ENCODE data around the gene ASPHD2.
A peak's percentile ranks its signal among the peaks of the same experiment; 100 is the strongest.

Gene ASPHD2

GRCh38 chr22:26483043-26483438 lies 54.0 kb downstream of the ASPHD2 start:
- no peak for DNase-seq (ENCODE audit: extremely low read depth, low read depth)

GRCh38 chr22:26483439-26484359 lies 54.6 kb downstream of the ASPHD2 start, which contains the start of the genes HPS4 and SRRD:
HPS4 (minus strand) TSS chr22:26483783; CDS start chr22:26481762, 2,021 bp downstream.
SRRD (plus strand) TSS chr22:26483877; CDS start chr22:26483891, 14 bp downstream.
- DNase-seq (ENCODE audit: extremely low read depth, low read depth): peak; percentile 74
- TF ChIP-seq, protein P1, sequence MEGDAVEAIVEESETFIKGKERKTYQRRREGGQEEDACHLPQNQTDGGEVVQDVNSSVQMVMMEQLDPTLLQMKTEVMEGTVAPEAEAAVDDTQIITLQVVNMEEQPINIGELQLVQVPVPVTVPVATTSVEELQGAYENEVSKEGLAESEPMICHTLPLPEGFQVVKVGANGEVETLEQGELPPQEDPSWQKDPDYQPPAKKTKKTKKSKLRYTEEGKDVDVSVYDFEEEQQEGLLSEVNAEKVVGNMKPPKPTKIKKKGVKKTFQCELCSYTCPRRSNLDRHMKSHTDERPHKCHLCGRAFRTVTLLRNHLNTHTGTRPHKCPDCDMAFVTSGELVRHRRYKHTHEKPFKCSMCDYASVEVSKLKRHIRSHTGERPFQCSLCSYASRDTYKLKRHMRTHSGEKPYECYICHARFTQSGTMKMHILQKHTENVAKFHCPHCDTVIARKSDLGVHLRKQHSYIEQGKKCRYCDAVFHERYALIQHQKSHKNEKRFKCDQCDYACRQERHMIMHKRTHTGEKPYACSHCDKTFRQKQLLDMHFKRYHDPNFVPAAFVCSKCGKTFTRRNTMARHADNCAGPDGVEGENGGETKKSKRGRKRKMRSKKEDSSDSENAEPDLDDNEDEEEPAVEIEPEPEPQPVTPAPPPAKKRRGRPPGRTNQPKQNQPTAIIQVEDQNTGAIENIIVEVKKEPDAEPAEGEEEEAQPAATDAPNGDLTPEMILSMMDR (IDR thresholded peaks at IDR 0.05; ENCODE audit: low read depth, low read length): no peak

More at GRCh38 chr22:26483043-26483438, 54.0 kb downstream of the ASPHD2 start:
- TF ChIP-seq, protein P1 (IDR thresholded peaks at IDR 0.05; ENCODE audit: low read depth, low read length): no peak

GRCh38 chr22:26484360-26484706 lies 55.3 kb downstream of the ASPHD2 start:
- DNase-seq (ENCODE audit: extremely low read depth, low read depth): no peak
- TF ChIP-seq, protein P1 (IDR thresholded peaks at IDR 0.05; ENCODE audit: low read depth, low read length): no peak

- TF ChIP-seq, protein P1 (IDR thresholded peaks at IDR 0.05; ENCODE audit: low read depth, low read length): no peak
- DNase-seq (ENCODE audit: extremely low read depth, low read depth): no peak
These were observed 56.0 kb downstream of the ASPHD2 start for GRCh38 chr22:26485013-26485412.

DNA sequence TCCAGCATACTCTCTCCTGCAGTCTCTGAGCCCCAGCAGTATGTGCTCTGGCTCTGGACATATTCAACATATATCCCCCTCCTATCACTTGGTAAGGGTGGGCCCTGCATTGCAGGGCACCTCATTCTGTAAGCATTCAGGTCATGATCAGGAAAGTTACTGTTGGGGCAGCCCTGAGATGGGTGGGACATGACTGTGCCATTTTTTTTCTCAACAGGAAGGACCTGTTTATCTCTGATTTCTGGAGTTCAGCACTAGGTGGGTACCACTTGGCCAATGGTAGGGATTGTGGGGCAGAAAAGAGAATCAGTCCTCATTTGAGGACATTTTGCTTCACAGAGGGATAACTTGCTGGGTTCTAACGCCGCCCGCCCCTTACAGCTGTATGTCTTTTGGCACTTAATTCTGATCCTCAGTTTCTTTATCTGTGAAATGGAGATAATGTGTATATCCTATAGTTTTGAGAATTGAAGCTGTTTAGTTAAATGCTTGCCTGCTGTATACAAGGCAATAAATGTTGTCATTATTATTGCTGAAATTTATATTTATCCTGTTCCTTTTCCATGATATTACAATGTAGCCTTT lies 56.8 kb downstream of the ASPHD2 start:
- TF ChIP-seq, protein P1 (IDR thresholded peaks at IDR 0.05; ENCODE audit: low read depth, low read length): no peak
- no peak for DNase-seq (ENCODE audit: extremely low read depth, low read depth)

DNA sequence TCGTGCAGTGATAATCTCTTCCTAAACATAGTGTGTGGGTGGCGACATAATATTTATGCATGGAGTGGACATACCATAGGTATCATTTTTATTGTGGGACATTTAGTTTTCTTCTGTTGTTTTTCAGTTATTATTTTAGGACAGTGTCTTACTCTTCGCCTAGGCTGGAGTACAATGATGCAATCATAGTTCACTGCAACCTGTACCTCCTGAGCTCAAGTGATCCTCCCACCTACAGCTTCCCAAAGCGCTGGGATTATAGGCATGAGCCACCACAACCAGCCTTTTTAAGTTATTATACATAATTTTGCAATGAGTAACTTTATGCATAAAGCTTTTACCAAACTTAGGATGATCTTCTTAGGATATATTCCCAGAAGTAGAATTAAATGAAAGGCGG lies 57.3 kb downstream of the ASPHD2 start:
- DNase-seq (ENCODE audit: extremely low read depth, low read depth): no peak
- TF ChIP-seq, protein P1 (IDR thresholded peaks at IDR 0.05; ENCODE audit: low read depth, low read length): no peak

DNA sequence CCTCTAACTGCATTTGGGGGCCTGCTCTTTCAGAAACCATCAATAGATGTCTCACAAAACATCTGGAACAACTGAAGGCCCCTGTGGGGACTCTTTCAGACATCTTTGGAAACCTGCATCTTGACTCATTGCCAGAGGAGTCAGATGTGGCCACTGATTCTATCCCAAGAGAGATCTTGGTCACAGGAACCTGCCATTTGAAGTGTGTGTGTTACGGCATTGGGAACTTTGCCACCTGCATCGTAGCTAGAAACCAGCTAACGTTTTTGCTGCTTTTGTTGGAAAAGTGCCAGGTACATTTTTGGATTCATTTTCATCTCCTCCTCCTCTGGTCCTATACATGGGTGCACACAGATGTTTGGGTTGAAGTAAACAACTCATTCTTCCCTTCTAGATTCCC lies 58.9 kb downstream of the ASPHD2 start:
- TF ChIP-seq, protein P1 (IDR thresholded peaks at IDR 0.05; ENCODE audit: low read depth, low read length): no peak
- no peak for DNase-seq (ENCODE audit: extremely low read depth, low read depth)
